GM12878 (cell line): ENCODE data around the gene IMMP2L. TPM values are rescaled to one million over a fixed set of nuclear protein-coding genes. Genes with fewer than 3 reads are reported as not detected.

ENCODE experiments used
- ATAC-seq: fragments of 200-7000 bp; cut with Tn5 transposase; 3 replicates; pipeline ENCODE4 v1.9.1; 2020; ENCODE audit warnings: mild to moderate bottlenecking, moderate library complexity
- BruUV-seq: library from RNA; stranded (reverse); fragments of 400-500 nt; replicated peaks from 2 replicates; lab custom pipeline; 2021; lab: Mats Ljungman, UMichigan
- CTCF ChIA-PET: fragments of 300-600 bp; sonication (Branson Sonifier 250); formaldehyde crosslinking; extraction: SDS; loops from one replicate; lab custom pipeline; 2021; ENCODE audit warnings: inconsistent platforms; lab: Yijun Ruan, JAX
- POLR2A ChIA-PET: fragments of 350-600 bp; formaldehyde crosslinking; extraction: SDS; loops from one replicate; lab custom pipeline; 2021; ENCODE audit warnings: inconsistent platforms; lab: Charles Lee
- RAD21 ChIA-PET: fragments of 300-600 bp; sonication (Branson Sonifier 250); formaldehyde crosslinking; loops from one replicate; lab custom pipeline; 2023; ENCODE audit warnings: antibody characterized with exemption; ENCODE audit not compliant: unreplicated experiment; lab: Charles Lee
- SMC1A ChIA-PET: fragments of 300-600 bp; sonication (Branson Sonifier 250); formaldehyde crosslinking; loops from one replicate; lab custom pipeline; 2023; ENCODE audit not compliant: unreplicated experiment, uncharacterized antibody; lab: Charles Lee
- DNase-seq: peaks from one replicate; pipeline ENCODE4 v3.0.0-alpha.2; 2011; ENCODE audit warnings: low read depth, low spot score
- FAIRE-seq: peaks from 3 replicates; lab custom pipeline; 2011; peaks lifted over from hg19 to GRCh38; lab: Jason Lieb, UNC
- H2AFZ ChIP-seq: 2 replicates; pipeline ENCODE4 v1.6.0; 2011; ENCODE audit warnings: low read depth, low read length, control low read depth; ENCODE audit not compliant: control insufficient read depth
- H3K27ac ChIP-seq: 2 replicates; pipeline ENCODE4 v1.5.1; 2011; ENCODE audit warnings: control low read depth; ENCODE audit not compliant: control insufficient read depth, insufficient read depth
- H3K27me3 ChIP-seq, 2 experiments: replicated peaks in 1 of 2; 2 replicates each; pipeline versions ENCODE4 v1.6.0 to v1.6.1; 2011; ENCODE audit warnings: low read length in 1 of 2; ENCODE audit not compliant: control insufficient read depth in 2 of 2, insufficient read depth in 2 of 2
- H3K36me3 ChIP-seq, 2 experiments: 2 replicates each; pipeline ENCODE4 v1.5.1; 2011; ENCODE audit warnings: low read length in 1 of 2; ENCODE audit not compliant: control insufficient read depth in 2 of 2, insufficient read depth in 2 of 2
- H3K4me1 ChIP-seq: 2 replicates; pipeline ENCODE4 v1.6.1; 2011; ENCODE audit warnings: mild to moderate bottlenecking, low read length, moderate library complexity, mixed read lengths; ENCODE audit not compliant: control insufficient read depth, insufficient read depth
- H3K4me2 ChIP-seq: 2 replicates; pipeline ENCODE4 v1.6.0; 2011; ENCODE audit warnings: control low read depth; ENCODE audit not compliant: control insufficient read depth, insufficient read depth
- H3K4me3 ChIP-seq: fragments of 200-600 bp; sonication (generic); 2 replicates; pipeline ENCODE4 v1.5.1; 2016
- H3K79me2 ChIP-seq: 2 replicates; pipeline ENCODE4 v1.6.0; 2011; ENCODE audit warnings: low read length; ENCODE audit not compliant: control insufficient read depth, insufficient read depth
- H3K9ac ChIP-seq: 2 replicates; pipeline ENCODE4 v1.8.0; 2011; ENCODE audit warnings: low read length, control low read depth, mixed read lengths; ENCODE audit not compliant: control insufficient read depth, insufficient read depth
- H3K9me3 ChIP-seq: replicated peaks from 3 replicates; pipeline ENCODE4 v1.5.1; 2011; ENCODE audit warnings: mild to moderate bottlenecking, low read length; ENCODE audit not compliant: control insufficient read depth, insufficient read depth
- H4K20me1 ChIP-seq: 2 replicates; pipeline ENCODE4 v1.6.0; 2011; ENCODE audit not compliant: control insufficient read depth, insufficient read depth
- BACH1 ChIP-seq: fragments of 450-650 bp; IDR thresholded peaks from 2 replicates; pipeline ENCODE4 v1.6.1; 2017; ENCODE audit warnings: mild to moderate bottlenecking, borderline replicate concordance
- CBX5 ChIP-seq: sonication (generic); IDR thresholded peaks from 2 replicates; pipeline ENCODE4 v1.6.1; 2016; ENCODE audit warnings: low read depth, moderate library complexity, mild to moderate bottlenecking, inconsistent platforms
- HDAC6 ChIP-seq: fragments of 200-600 bp; sonication (generic); IDR thresholded peaks from one replicate; pipeline ENCODE4 v1.8.0; 2017; ENCODE audit warnings: antibody characterized with exemption; ENCODE audit not compliant: unreplicated experiment
- KAT2A ChIP-seq: conservative IDR thresholded peaks from 2 replicates; pipeline ENCODE4 v1.6.1; 2011; ENCODE audit warnings: low read depth, low read length; ENCODE audit not compliant: control insufficient read depth
- MYC ChIP-seq: IDR thresholded peaks from 2 replicates; pipeline ENCODE4 v1.6.1; 2011; ENCODE audit warnings: mild to moderate bottlenecking, low read length, moderate library complexity, inconsistent platforms; ENCODE audit not compliant: insufficient read depth, insufficient replicate concordance, insufficient read length, severe bottlenecking
- NFIC ChIP-seq: IDR thresholded peaks from 2 replicates; pipeline ENCODE4 v1.6.1; 2012; ENCODE audit warnings: low read depth, mild to moderate bottlenecking, inconsistent platforms, low read length, moderate library complexity
- NFYA ChIP-seq: IDR thresholded peaks from 2 replicates; pipeline ENCODE4 v1.6.1; 2011; ENCODE audit warnings: low read depth, mild to moderate bottlenecking, low read length, improper control_type of control experiment, borderline replicate concordance
- POU2F2 ChIP-seq: IDR thresholded peaks from 3 replicates; pipeline ENCODE4 v1.6.1; 2011; ENCODE audit warnings: low read depth, mild to moderate bottlenecking, low read length, borderline replicate concordance
- RELA ChIP-seq: fragments of 450-650 bp; IDR thresholded peaks from 2 replicates; pipeline ENCODE4 v1.8.0; 2014; ENCODE audit warnings: borderline replicate concordance; ENCODE audit not compliant: partially characterized antibody
- SREBF2 ChIP-seq: IDR thresholded peaks from 2 replicates; pipeline ENCODE4 v1.6.1; 2012; ENCODE audit warnings: mild to moderate bottlenecking, low read length
- TAF1 ChIP-seq: IDR thresholded peaks from 2 replicates; pipeline ENCODE4 v1.6.1; 2011; ENCODE audit warnings: mild to moderate bottlenecking, low read depth, low read length, borderline replicate concordance
- TCF12 ChIP-seq: IDR thresholded peaks from 2 replicates; pipeline ENCODE4 v1.6.1; 2011; ENCODE audit warnings: low read depth, mild to moderate bottlenecking, low read length
- WGBS: methylation state at CpG from one replicate; pipeline ENCODE4 v1.1.6; 2016; ENCODE audit warnings: low lambda C conversion rate; ENCODE audit not compliant: insufficient replicate concordance, insufficient coverage; ENCODE audit errors: missing lambda C conversion rate; 5-methylcytosine and 5-hydroxymethylcytosine counted together
- in situ Hi-C: fragments of 300-500 bp; cut with MboI; formaldehyde crosslinking; loops from 9 replicates; pipeline ENCODE4 v1.14.3; 2018; ENCODE audit warnings: mixed read lengths
- intact Hi-C: fragments of 100-400 bp; cut with micrococcal nuclease; formaldehyde crosslinking; loops from one replicate; pipeline ENCODE4 v1.14.2; 2022; ENCODE audit not compliant: unreplicated experiment
- polyA plus RNA-seq, 11 experiments: library from polyadenylated mRNA; depleted of rRNA in 4 of 11; unstranded in 6 of 11; stranded (reverse) in 5 of 11; fragments of >200 nt; fragmentation: Nextera tagmentation in 4 of 11; fragmentation: Illumina TruSeq in 1 of 11; extraction: Ambion mirVana in 4 of 11; extraction: Trizol in 1 of 11; gene quantifications; 1 replicate in 1 of 11; 2 replicates in 10 of 11; pipeline versions ENCODE4 v1.2.1 to v1.2.3, GENCODE V29; 2011 to 2016; ENCODE audit warnings: inconsistent platforms in 2 of 11, missing spikeins in 2 of 11, low read depth in 1 of 11
- total RNA-seq, 4 experiments: library from RNA; depleted of rRNA in 3 of 4; stranded (reverse); fragments of >200 nt in 3 of 4; fragmentation: Illumina TruSeq in 1 of 4; extraction: Trizol in 1 of 4; gene quantifications; 2 replicates each; pipeline versions ENCODE4 v1.2.1 to v1.2.3, GENCODE V29; 2013 to 2021
- TF ChIP-seq, protein P1 (sequence below): fragments of 450-650 bp; formaldehyde crosslinking; IDR thresholded peaks from 2 replicates; pipeline ENCODE4 v1.4.0; 2020; ENCODE audit warnings: mild to moderate bottlenecking, moderate library complexity
- TF ChIP-seq, protein P2 (sequence below): IDR thresholded peaks from 2 replicates; pipeline ENCODE4 v1.6.1; 2011; ENCODE audit warnings: borderline replicate concordance, low read depth, mild to moderate bottlenecking, moderate library complexity, mixed read lengths, low read length; ENCODE audit not compliant: insufficient read depth; ENCODE audit errors: extremely low read length
- TF ChIP-seq, protein P3 (sequence below): fragments of 450-650 bp; IDR thresholded peaks from 2 replicates; pipeline ENCODE4 v1.6.1; 2017; ENCODE audit warnings: mild to moderate bottlenecking, moderate library complexity

Gene IMMP2L
- total and polyA plus RNA-seq, 10 of the 15 experiments (the other 5 are each of a cell fraction or from before 2014, with no cell fraction given): 12.6 to 46.3 (median 19.6) TPM

DNA sequence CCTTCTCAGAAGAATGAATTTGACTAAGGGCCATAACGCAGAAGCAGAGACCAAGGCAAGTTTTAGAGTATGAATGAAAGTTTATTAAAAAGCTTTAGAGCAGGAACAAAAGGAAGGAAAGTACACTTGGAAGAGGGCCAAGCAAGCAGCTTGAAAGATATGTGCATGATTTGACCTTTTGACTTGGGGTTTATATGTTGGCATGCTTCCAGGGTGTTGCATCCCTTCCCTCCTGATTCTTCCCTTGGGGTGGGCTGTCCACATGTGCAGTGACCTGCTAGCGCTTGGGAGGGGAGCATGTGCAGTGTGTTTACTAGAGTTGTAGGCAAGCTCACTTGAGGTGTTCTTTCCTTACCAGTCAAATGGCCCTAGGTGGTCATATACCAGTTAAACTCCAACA is 509.3 kb downstream of the IMMP2L start:
- SMC1A ChIA-PET: no interaction called here
- 100% methylated on average over 2 of the region's 2 CpGs for WGBS
- POLR2A ChIA-PET: no interaction called here
- no TSS peak for BruUV-seq
- RAD21 ChIA-PET: no interaction called here
- Histone ChIP-seq H4K20me1 (no peaks in the 10 kb centered on the region), H3K4me3 (no peak overlapping the region), H3K36me3 (no peaks in the 10 kb centered on the region), H3K9ac (no peak overlapping the region), H3K9me3 (no peaks in the 10 kb centered on the region; the same call in 2 of the 3 replicates), H3K27ac (no peak overlapping the region), H3K79me2 (no peaks in the 10 kb centered on the region), H3K4me2 (no peak overlapping the region), H2AFZ (no peak overlapping the region), H3K4me1 (no peaks in the 10 kb centered on the region), H3K27me3 (no peaks in the 10 kb centered on the region)
- ATAC-seq (no peak), DNase-seq (no peak), FAIRE-seq (no peak)
- CTCF ChIA-PET: interaction anchor here (0.9 kb wide), 1 partner anchor 9 kb away, joined by 3 read pairs; no protein-coding TSS in a partner anchor
- TF ChIP-seq KAT2A (no peak), BACH1 (no peak), HDAC6 (no peak), NFYA (no peak), POU2F2 (no peak), TCF12 (no peak), SREBF2 (no peak), MYC (no peak), NFIC (no peak), RELA (no peak), TAF1 (no peak), CBX5 (no peak)
- TF ChIP-seq, protein P1, sequence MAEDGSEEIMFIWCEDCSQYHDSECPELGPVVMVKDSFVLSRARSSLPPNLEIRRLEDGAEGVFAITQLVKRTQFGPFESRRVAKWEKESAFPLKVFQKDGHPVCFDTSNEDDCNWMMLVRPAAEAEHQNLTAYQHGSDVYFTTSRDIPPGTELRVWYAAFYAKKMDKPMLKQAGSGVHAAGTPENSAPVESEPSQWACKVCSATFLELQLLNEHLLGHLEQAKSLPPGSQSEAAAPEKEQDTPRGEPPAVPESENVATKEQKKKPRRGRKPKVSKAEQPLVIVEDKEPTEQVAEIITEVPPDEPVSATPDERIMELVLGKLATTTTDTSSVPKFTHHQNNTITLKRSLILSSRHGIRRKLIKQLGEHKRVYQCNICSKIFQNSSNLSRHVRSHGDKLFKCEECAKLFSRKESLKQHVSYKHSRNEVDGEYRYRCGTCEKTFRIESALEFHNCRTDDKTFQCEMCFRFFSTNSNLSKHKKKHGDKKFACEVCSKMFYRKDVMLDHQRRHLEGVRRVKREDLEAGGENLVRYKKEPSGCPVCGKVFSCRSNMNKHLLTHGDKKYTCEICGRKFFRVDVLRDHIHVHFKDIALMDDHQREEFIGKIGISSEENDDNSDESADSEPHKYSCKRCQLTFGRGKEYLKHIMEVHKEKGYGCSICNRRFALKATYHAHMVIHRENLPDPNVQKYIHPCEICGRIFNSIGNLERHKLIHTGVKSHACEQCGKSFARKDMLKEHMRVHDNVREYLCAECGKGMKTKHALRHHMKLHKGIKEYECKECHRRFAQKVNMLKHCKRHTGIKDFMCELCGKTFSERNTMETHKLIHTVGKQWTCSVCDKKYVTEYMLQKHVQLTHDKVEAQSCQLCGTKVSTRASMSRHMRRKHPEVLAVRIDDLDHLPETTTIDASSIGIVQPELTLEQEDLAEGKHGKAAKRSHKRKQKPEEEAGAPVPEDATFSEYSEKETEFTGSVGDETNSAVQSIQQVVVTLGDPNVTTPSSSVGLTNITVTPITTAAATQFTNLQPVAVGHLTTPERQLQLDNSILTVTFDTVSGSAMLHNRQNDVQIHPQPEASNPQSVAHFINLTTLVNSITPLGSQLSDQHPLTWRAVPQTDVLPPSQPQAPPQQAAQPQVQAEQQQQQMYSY: no peak
- TF ChIP-seq, protein P2, sequence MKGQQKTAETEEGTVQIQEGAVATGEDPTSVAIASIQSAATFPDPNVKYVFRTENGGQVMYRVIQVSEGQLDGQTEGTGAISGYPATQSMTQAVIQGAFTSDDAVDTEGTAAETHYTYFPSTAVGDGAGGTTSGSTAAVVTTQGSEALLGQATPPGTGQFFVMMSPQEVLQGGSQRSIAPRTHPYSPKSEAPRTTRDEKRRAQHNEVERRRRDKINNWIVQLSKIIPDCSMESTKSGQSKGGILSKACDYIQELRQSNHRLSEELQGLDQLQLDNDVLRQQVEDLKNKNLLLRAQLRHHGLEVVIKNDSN: no peak
- TF ChIP-seq, protein P3, sequence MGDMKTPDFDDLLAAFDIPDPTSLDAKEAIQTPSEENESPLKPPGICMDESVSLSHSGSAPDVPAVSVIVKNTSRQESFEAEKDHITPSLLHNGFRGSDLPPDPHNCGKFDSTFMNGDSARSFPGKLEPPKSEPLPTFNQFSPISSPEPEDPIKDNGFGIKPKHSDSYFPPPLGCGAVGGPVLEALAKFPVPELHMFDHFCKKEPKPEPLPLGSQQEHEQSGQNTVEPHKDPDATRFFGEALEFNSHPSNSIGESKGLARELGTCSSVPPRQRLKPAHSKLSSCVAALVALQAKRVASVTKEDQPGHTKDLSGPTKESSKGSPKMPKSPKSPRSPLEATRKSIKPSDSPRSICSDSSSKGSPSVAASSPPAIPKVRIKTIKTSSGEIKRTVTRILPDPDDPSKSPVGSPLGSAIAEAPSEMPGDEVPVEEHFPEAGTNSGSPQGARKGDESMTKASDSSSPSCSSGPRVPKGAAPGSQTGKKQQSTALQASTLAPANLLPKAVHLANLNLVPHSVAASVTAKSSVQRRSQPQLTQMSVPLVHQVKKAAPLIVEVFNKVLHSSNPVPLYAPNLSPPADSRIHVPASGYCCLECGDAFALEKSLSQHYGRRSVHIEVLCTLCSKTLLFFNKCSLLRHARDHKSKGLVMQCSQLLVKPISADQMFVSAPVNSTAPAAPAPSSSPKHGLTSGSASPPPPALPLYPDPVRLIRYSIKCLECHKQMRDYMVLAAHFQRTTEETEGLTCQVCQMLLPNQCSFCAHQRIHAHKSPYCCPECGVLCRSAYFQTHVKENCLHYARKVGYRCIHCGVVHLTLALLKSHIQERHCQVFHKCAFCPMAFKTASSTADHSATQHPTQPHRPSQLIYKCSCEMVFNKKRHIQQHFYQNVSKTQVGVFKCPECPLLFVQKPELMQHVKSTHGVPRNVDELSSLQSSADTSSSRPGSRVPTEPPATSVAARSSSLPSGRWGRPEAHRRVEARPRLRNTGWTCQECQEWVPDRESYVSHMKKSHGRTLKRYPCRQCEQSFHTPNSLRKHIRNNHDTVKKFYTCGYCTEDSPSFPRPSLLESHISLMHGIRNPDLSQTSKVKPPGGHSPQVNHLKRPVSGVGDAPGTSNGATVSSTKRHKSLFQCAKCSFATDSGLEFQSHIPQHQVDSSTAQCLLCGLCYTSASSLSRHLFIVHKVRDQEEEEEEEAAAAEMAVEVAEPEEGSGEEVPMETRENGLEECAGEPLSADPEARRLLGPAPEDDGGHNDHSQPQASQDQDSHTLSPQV: no peak
- intact Hi-C loops: no loop called here
- in situ Hi-C loops: no loop called here
